ENCODE results near the gene ASB13. TPM values are rescaled to one million over a fixed set of nuclear protein-coding genes. Genes with fewer than 3 reads are reported as not detected.

ASB13 gene
- total RNA-seq, 1 donor from 2014 or later, result 15.3 TPM

DNA sequence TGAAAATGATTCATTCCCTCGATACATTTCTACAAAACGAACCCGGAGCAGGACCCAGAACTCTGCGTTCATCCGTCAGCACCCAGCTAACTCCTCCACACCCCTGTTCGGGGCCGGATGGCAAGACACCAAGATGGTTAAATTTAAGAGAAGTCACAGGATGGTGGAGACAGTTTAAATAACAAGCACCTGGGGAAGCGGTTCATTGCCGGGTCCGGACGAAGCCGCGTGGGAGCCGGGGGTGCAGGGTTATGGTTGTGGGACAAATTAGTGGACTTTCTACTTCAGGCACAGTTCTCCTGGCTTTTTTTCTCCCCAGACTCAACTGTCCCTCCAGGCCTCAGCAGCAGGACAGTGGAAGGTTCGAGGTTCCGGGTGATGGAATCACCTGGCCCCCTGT, 45.4 kb downstream of the ASB13 start:
- DNase-seq (ENCODE audit: low spot score in 2 of 2), result no peak
- TF ChIP-seq, protein P1, sequence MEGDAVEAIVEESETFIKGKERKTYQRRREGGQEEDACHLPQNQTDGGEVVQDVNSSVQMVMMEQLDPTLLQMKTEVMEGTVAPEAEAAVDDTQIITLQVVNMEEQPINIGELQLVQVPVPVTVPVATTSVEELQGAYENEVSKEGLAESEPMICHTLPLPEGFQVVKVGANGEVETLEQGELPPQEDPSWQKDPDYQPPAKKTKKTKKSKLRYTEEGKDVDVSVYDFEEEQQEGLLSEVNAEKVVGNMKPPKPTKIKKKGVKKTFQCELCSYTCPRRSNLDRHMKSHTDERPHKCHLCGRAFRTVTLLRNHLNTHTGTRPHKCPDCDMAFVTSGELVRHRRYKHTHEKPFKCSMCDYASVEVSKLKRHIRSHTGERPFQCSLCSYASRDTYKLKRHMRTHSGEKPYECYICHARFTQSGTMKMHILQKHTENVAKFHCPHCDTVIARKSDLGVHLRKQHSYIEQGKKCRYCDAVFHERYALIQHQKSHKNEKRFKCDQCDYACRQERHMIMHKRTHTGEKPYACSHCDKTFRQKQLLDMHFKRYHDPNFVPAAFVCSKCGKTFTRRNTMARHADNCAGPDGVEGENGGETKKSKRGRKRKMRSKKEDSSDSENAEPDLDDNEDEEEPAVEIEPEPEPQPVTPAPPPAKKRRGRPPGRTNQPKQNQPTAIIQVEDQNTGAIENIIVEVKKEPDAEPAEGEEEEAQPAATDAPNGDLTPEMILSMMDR (IDR thresholded peaks at IDR 0.05), result no peak
- H3K9me3 ChIP-seq, result no peaks in the 10 kb centered on the region
- intact Hi-C loops (cut with DNase I), result loop anchor here (2.0 to 10.0 kb wide), 3 partner anchors 66 to 806 kb away; no protein-coding TSS in a partner anchor
- no peaks in the 10 kb centered on the region for H3K36me3 ChIP-seq
- no peak overlapping the region for H3K4me3 ChIP-seq
- no peaks in the 10 kb centered on the region for H3K27me3 ChIP-seq
- H3K4me1 ChIP-seq, result peaks cover 26 to 53% of the 10 kb centered on the region in 2 donors
- H3K27ac ChIP-seq, result peak overlapping the region; percentile 90 to 91

DNA sequence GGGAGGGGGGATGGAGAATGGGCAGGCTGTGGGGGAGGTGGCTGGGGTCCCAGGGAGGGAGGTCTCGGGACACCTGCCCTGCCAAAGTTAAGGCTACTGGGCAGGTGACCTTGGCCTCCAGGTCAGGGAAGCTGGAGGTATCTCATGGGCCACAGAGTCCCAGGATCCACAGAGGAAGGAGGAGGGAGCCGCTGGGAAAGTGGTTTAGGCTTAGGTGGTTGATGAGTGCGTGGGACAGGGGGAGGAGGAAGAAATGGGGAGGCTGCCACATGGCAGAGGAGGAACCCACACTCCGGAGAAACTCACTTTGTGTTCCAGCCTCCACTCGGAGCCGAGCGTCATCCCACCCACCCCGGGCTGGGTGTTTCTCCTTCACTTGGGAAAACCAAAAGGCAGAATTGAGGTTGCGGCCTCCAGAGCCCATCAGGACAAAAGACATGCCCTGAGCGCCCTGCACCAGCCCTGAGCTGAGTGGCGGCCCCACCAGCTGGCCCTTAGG, 46.1 kb downstream of the ASB13 start:
- Histone ChIP-seq H3K9me3 (no peaks in the 10 kb centered on the region), H3K4me3 (peak overlapping the region in 1 of 2 donors; percentile 27), H3K4me1 (peaks cover 26 to 59% of the 10 kb centered on the region in 2 donors), H3K36me3 (no peaks in the 10 kb centered on the region), H3K27ac (peak overlapping the region; percentile 90 to 91), H3K27me3 (no peaks in the 10 kb centered on the region)
- intact Hi-C loops (cut with DNase I), result loop anchor here (2.0 to 10.0 kb wide), 3 partner anchors 65 to 805 kb away; no protein-coding TSS in a partner anchor
- TF ChIP-seq, protein P1 (IDR thresholded peaks at IDR 0.05), result no peak
- DNase-seq (ENCODE audit: low spot score in 2 of 2), result peak in 1 of 2 donors; percentile 84

DNA sequence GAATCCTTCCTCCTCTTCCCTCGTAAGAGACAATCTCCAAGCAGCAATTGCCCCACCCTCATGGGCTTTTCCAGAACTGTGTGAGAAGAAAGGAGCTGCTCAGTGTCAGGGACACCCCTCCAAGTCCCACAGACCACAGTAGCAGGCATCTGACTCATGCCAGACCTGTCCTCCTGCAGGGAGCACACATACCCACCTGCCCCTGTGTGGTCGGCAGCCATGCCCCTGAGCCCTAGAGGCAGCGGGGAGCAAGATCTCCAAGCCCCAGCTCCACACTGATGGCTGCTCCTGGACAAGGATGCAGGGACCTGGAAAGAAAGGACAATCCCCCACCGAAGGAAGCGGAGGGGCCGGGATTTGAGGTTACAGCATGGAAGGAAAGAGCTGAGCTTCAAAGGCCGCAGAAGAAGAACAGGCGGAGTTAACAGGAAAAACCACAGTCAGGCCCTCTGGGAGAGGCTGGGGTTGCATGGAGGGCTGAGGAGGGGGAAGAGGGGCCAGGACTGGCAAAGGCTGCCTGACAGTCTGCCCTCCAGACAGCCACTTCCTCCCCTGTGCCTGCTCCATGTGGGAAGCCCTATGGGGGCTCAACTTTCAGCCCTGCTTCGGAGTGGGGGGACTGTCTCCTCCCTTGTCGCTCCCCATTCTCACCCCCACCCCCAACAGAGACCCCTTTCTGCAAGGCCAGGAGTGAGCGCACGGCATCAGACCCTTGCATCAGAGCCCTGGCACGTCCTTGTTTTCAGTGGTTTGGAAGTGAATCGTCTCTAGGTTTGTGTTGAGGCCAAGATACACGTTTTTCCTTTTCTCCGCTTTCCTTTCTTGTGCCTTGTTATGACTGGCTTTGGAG, 46.8 kb downstream of the ASB13 start:
- H3K4me1 ChIP-seq, result peaks cover 26 to 65% of the 10 kb centered on the region in 2 donors
- TF ChIP-seq, protein P1 (IDR thresholded peaks at IDR 0.05), result no peak
- H3K4me3 ChIP-seq, result peak overlapping the region in 1 of 2 donors; percentile 27

DNA sequence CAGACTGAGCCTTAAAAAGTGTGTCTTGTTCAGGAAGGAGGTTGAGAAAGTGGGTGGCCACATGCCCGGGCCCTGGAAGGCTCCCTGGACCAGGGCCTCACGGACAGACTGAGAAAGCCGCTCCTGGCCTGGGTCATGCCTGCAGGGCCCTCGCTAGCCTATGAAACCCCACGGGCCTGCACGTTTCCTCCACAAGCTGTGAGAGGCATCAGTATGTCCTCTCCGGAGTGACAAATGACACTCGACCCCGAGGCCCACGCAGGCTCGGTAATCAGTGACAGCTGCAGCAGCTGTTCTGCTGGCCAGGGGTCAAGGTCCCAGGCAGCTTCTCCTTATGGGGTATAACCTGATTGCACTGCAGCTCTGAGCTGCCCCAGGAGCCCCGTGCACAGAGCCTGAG, 47.6 kb downstream of the ASB13 start:
- intact Hi-C loops (cut with DNase I), result no loop called here
- TF ChIP-seq, protein P1 (IDR thresholded peaks at IDR 0.05), result no peak
- Histone ChIP-seq H3K4me3 (peak overlapping the region in 1 of 2 donors; percentile 27), H3K9me3 (no peaks in the 10 kb centered on the region), H3K27ac (peak overlapping the region; percentile 90 to 91), H3K4me1 (peaks cover 26 to 73% of the 10 kb centered on the region in 2 donors), H3K27me3 (no peaks in the 10 kb centered on the region), H3K36me3 (no peaks in the 10 kb centered on the region)
- DNase-seq (ENCODE audit: low spot score in 2 of 2), result peak in 1 of 2 donors; percentile 85

More for the DNA sequence above, 46.8 kb downstream of the ASB13 start:
- Histone ChIP-seq H3K36me3 (no peaks in the 10 kb centered on the region), H3K9me3 (no peaks in the 10 kb centered on the region), H3K27me3 (no peaks in the 10 kb centered on the region), H3K27ac (peak overlapping the region; percentile 90 to 91)
- DNase-seq (ENCODE audit: low spot score in 2 of 2), result peak in 1 of 2 donors; percentile 79
- intact Hi-C loops (cut with DNase I), result loop anchor here (2.0 to 10.0 kb wide), 3 partner anchors 65 to 805 kb away; no protein-coding TSS in a partner anchor

DNA sequence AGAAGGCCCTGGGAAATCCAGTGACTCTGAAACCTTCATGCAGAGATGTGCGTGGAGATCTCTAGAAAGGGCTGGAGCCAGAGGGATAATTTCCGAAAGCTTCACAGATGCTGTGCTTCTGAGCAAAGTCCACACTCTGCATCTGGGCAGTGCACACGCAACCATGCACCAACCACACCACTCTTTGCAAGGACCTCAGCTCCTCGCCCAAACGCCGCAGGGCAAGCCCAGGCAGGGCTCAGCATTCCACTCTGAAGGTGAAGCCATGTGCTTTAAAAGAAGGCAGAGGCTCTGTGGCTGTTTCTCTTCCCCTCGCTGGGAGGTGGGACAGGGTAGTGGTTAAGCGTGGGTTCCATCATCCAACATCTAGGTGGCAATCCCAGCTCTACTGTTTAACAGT, 48.4 kb downstream of the ASB13 start:
- H3K36me3 ChIP-seq, result no peaks in the 10 kb centered on the region
- H3K27me3 ChIP-seq, result no peaks in the 10 kb centered on the region
- intact Hi-C loops (cut with DNase I), result no loop called here
- no peak overlapping the region for H3K4me3 ChIP-seq
- peak overlapping the region; percentile 90 to 91 for H3K27ac ChIP-seq
- H3K9me3 ChIP-seq, result no peaks in the 10 kb centered on the region
- H3K4me1 ChIP-seq, result peaks cover 26 to 77% of the 10 kb centered on the region in 2 donors
- TF ChIP-seq, protein P1 (IDR thresholded peaks at IDR 0.05), result no peak
- DNase-seq (ENCODE audit: low spot score in 2 of 2), result no peak

Measured in ascending aorta (tissue), 2 donors.